ENCODE results near the gene PAWR.

- TF ChIP-seq CTCF (IDR thresholded peaks at IDR 0.05): no peak
- TF ChIP-seq EZH2phosphoT487 (IDR thresholded peaks at IDR 0.05): no peak
- TF ChIP-seq EZH2 (IDR thresholded peaks at IDR 0.05): no peak
Observed at GRCh38 chr12:79664518-79664917, 26.2 kb downstream of the PAWR start.

All from neural progenitor cell (in vitro differentiated cells).